Stimulated activated naive CD8-positive, alpha-beta T cell treated with anti-CD3 and anti-CD28 coated beads, Interleukin-15, Interleukin-2, amounts not matched to agents 100 ng/mL and 50 ng/mL, for 24 hours (primary cell): ENCODE data around the gene STARD5.

Experiments
- H3K27ac Mint-ChIP-seq: one replicate; pipeline ENCODE4 v1.8.0; 2021; ENCODE audit warnings: mild to moderate bottlenecking, mixed read lengths
- H3K27me3 Mint-ChIP-seq: one replicate; pipeline ENCODE4 v1.8.0; 2021; ENCODE audit warnings: mixed read lengths
- H3K36me3 Mint-ChIP-seq: one replicate; pipeline ENCODE4 v1.8.0; 2021; ENCODE audit warnings: low read depth, mixed read lengths
- H3K4me1 Mint-ChIP-seq: one replicate; pipeline ENCODE4 v1.8.0; 2021; ENCODE audit warnings: low read depth, mixed read lengths
- H3K4me3 Mint-ChIP-seq: one replicate; pipeline ENCODE4 v1.8.0; 2021; ENCODE audit warnings: mild to moderate bottlenecking, mixed read lengths
- H3K9me3 Mint-ChIP-seq: one replicate; pipeline ENCODE4 v1.8.0; 2021; ENCODE audit warnings: mixed read lengths

Gene STARD5

DNA sequence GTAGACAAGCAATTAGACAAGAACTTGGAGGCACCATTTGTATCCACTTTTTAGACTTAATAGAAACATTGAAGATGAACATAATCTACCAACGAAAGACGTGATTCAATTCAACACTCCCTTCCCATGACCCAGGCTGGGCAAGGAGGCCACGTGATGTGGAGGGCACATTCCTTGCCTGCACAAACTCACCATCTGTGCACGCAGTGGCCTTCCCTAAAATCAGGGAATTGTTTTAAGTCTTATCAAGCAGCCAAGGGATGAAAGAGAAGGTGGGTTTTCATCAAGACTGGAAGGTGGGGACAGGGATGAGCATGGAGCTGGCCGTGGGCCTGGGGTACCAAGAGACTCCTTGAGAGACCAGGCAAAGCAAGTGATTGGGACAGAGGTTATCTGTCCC is 13.5 kb downstream of the STARD5 start:
- Mint-ChIP-seq H3K36me3 (peaks cover 92% of the 10 kb centered on the region), H3K9me3 (peaks cover 3% of the 10 kb centered on the region)

DNA sequence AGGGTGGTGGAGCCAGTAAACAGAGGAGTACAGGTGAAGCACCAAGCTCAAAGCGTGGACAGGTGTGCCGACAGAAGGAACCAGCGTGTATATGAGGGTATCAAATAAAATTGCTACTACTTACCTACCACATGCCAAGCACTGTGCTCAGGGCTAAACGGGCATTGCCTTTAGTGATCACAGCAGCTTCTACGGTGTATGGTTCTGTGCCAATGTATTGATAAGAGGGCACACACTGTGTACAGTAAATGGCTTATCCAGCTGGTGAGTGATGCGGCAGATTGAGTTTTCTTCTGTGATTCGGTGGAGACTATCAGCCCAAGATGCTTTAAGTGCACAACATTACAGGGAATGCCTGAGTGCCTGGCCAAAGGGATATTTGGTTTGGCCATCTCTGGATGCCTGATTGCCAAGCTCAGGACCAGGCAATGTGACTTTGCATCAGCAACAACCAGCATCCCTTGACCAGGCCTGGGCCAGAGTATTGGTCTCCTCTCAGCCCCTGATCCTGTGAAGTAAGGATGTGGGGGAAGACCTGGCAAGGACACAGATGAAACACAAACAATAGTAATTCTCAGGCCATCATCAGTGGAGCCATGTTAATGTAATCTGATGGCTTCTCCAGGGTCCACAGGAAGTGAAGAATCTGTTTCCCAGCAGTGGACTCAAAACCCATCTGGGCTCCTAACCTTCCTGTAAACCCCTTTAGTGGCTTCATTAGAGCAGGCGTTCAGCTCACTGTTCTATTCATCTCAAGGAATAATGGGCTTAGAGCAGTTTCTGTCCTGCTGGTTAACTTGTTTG is 14.1 kb downstream of the STARD5 start:
- Mint-ChIP-seq H3K27me3 (no peaks in the 10 kb centered on the region), H3K9me3 (peaks cover 3% of the 10 kb centered on the region), H3K36me3 (peaks cover 94% of the 10 kb centered on the region), H3K4me1 (peaks cover 86% of the 10 kb centered on the region), H3K27ac (peak overlapping the region; percentile 32), H3K4me3 (no peak overlapping the region)

More for the DNA sequence above, 13.5 kb downstream of the STARD5 start:
- peaks cover 86% of the 10 kb centered on the region for H3K4me1 Mint-ChIP-seq
- H3K27ac Mint-ChIP-seq, result peak overlapping the region; percentile 18
- H3K4me3 Mint-ChIP-seq, result no peak overlapping the region
- H3K27me3 Mint-ChIP-seq, result no peaks in the 10 kb centered on the region

DNA sequence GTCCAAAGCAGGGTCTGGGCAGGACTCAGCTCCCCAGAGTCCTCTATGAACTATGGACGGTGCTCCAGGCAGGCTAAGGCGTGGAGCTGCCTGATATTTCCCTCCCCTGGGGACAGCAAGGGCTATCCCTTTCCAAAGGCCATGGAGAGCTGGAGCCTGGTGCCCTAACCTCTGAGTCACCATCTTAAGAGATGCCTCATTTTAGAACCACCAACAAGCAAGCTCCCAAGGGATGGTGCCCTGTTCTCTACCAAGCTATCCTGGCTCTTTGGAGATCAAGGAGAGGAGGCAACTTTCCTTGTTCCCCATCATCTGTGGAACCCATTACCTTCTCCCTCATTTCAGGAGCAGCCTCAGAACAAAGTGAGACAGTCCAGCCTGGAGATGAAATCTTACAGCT is 15.7 kb downstream of the STARD5 start:
- H3K27me3 Mint-ChIP-seq, result no peaks in the 10 kb centered on the region
- H3K27ac Mint-ChIP-seq, result peak overlapping the region; percentile 71
- peaks cover 91% of the 10 kb centered on the region for H3K4me1 Mint-ChIP-seq
- H3K36me3 Mint-ChIP-seq, result peaks cover 100% of the 10 kb centered on the region
- H3K4me3 Mint-ChIP-seq, result no peak overlapping the region
- peaks cover 3% of the 10 kb centered on the region for H3K9me3 Mint-ChIP-seq

DNA sequence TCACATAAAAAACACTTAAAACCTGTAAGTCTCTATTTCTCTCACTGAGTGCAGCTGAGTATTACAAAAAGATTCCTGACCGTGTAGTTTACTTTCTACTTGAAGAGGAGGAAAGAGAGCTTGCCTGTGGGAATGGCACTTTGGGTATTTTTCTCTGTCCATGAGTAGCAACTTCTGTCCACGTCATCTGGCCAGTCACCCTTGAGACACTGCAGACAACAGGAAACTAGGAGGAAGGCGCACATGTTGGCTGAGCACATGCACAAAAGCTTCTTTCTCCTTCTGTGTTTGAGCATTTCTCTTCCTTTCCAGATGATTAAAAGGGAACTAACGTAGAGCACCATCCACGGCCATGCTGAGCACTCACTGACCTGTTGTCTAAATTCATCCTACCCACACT is 19.7 kb downstream of the STARD5 start:
- Mint-ChIP-seq H3K4me1 (peaks cover 87% of the 10 kb centered on the region), H3K4me3 (peak overlapping the region; percentile 99), H3K36me3 (peaks cover 100% of the 10 kb centered on the region), H3K27me3 (no peaks in the 10 kb centered on the region), H3K27ac (peak overlapping the region; percentile 98), H3K9me3 (peaks cover 1% of the 10 kb centered on the region)

DNA sequence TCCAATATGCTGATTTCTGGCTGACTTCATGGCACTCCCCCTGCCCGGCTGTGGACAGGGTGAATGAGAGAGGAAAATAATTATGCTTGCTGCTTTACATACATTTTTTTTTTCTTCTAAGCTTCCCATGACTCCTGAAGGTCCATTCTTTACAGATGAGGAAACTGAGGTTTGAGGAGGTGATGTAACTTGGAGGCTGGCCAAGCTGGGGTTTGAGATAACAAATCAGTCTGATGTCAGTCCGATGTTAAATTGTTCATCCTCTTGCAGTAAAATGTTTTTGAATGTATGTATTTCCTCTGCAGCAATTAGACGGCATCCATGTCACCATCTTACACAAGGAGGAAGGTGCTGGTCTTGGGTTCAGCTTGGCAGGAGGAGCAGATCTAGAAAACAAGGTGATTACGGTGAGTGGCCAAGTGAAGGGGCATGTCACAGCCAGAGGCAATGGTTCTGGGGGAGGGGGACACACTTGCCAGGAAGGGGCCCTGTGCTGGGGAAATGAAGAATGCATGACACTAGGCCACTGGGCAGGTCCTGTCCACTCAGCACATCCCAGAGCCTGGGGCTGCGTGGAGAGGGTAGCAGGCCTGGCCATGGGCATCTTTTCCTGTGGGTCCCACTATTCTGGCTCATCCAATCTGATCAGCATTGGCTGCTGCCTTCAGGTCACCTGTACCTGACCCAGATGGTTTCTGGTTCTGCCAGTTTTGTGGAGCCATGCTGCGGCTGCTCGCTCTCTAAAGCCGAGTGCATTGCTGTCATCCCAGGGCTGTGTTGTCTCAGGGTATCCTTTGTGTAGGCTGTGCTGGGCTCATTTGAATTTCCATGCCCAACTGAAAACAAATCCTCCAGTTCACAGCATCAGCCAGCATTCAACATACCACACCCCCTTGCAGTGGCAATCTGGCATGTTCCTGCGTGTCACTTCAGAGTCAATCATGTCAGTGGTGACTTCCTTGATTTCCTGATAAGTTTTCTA is 20.4 kb downstream of the STARD5 start:
- Mint-ChIP-seq H3K4me1 (peaks cover 89% of the 10 kb centered on the region), H3K9me3 (no peaks in the 10 kb centered on the region), H3K27ac (peak overlapping the region; percentile 98), H3K4me3 (peak overlapping the region; percentile 99), H3K27me3 (no peaks in the 10 kb centered on the region), H3K36me3 (peaks cover 96% of the 10 kb centered on the region)

DNA sequence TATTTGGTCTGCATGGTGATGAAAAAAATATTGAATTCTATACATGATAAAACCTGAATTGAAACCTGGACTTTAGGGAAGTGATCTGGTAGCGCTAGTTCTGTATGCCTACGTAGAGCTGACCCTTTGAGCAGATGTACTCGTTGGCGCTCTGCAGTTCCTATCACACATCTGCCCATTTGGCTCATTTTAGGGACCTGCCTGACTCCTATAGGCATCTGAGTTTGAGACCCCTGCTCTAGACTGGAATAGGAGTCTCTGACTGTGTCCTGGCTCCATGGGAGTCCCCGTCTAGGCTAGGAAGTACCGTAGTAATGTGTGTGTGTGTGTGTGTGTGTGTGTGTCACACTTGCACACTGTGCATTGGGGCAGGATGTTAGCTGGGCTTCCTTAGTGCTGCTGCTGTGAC is 21.2 kb downstream of the STARD5 start:
- Mint-ChIP-seq H3K27me3 (no peaks in the 10 kb centered on the region), H3K4me3 (peak overlapping the region; percentile 99), H3K4me1 (peaks cover 91% of the 10 kb centered on the region), H3K36me3 (peaks cover 87% of the 10 kb centered on the region), H3K27ac (peak overlapping the region; percentile 98), H3K9me3 (no peaks in the 10 kb centered on the region)

DNA sequence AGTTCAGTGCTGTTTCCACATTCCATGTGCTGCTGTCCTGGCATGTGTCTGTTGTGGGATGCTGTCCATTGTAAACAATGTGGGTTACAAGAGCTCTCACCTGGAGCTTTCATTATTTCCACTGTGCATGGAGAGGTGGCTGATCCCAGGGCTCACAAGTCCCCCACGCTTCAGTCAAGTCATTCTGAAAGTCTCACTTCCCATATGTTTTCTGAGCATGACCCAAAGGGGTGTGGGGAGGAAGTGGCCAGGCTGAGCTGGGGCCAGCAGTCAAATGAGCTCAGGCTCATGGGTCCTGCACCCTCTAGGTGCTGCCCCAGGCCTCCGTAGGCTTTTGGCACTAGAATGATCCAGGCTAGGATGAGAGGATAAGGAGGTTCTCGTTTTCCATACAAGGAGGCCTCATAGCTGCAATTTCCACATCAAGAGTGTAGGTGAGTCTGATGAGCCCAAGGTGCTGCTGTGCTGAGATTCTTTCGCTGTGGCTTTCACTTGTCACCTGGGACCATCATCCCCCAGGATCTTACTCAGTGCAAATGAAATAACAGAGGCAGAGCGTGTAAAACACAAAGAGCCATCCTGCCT is 22.0 kb downstream of the STARD5 start:
- peak overlapping the region; percentile 98 for H3K27ac Mint-ChIP-seq
- H3K36me3 Mint-ChIP-seq, result peaks cover 87% of the 10 kb centered on the region
- H3K27me3 Mint-ChIP-seq, result no peaks in the 10 kb centered on the region
- H3K9me3 Mint-ChIP-seq, result no peaks in the 10 kb centered on the region
- H3K4me3 Mint-ChIP-seq, result peak overlapping the region; percentile 99
- H3K4me1 Mint-ChIP-seq, result peaks cover 91% of the 10 kb centered on the region

DNA sequence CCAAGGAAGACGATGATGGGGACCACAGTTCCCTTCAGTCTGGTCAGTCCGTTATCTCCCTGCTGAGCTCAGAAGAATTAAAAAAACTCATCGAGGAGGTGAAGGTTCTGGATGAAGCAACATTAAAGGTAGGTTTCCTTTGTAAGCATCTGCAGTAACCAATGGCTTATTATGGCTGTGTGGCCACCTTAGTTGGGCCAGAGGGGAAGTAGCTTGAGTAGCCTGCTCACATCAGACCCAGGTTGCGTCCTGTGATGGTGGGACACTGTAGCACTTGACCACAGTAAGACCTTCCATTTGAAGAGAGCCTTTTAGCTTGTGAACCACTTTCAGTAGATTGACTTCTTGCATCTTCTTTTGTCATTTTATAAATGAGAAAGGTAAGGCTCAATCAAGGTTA is 22.6 kb downstream of the STARD5 start:
- Mint-ChIP-seq H3K36me3 (peaks cover 84% of the 10 kb centered on the region), H3K9me3 (no peaks in the 10 kb centered on the region), H3K4me3 (peak overlapping the region; percentile 99), H3K27me3 (no peaks in the 10 kb centered on the region), H3K4me1 (peaks cover 92% of the 10 kb centered on the region), H3K27ac (peak overlapping the region; percentile 98)

DNA sequence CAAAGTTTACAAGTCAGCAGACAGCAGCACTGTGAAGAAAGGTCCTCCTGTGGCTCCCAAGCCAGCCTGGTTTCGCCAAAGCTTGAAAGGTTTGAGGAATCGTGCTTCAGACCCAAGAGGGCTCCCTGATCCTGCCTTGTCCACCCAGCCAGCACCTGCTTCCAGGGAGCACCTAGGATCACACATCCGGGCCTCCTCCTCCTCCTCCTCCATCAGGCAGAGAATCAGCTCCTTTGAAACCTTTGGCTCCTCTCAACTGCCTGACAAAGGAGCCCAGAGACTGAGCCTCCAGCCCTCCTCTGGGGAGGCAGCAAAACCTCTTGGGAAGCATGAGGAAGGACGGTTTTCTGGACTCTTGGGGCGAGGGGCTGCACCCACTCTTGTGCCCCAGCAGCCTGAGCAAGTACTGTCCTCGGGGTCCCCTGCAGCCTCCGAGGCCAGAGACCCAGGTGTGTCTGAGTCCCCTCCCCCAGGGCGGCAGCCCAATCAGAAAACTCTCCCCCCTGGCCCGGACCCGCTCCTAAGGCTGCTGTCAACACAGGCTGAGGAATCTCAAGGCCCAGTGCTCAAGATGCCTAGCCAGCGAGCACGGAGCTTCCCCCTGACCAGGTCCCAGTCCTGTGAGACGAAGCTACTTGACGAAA is 24.2 kb downstream of the STARD5 start:
- Mint-ChIP-seq H3K27me3 (no peaks in the 10 kb centered on the region), H3K4me1 (peaks cover 92% of the 10 kb centered on the region)

DNA sequence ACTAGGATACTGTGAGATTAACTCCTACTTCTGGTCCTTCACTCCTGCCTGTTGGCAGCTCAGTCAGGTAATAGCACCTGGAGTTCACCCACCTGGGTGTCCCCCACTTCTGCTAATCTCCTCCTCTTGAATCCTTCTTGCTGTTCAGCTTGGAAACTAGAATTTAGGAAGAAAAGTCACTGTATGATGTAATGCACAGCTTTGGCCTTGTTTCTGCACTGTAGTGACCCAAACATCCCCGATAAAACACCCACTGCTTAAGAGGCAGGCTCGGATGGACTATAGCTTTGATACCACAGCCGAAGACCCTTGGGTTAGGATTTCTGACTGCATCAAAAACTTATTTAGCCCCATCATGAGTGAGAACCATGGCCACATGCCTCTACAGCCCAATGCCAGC is 24.8 kb downstream of the STARD5 start:
- H3K27me3 Mint-ChIP-seq, result no peaks in the 10 kb centered on the region
- H3K27ac Mint-ChIP-seq, result peak overlapping the region; percentile 98
- peaks cover 62% of the 10 kb centered on the region for H3K36me3 Mint-ChIP-seq
- H3K4me3 Mint-ChIP-seq, result peak overlapping the region; percentile 99
- H3K9me3 Mint-ChIP-seq, result no peaks in the 10 kb centered on the region
- H3K4me1 Mint-ChIP-seq, result peaks cover 92% of the 10 kb centered on the region

More for the DNA sequence above, 24.2 kb downstream of the STARD5 start:
- H3K4me3 Mint-ChIP-seq, result peak overlapping the region; percentile 99
- H3K9me3 Mint-ChIP-seq, result no peaks in the 10 kb centered on the region
- H3K27ac Mint-ChIP-seq, result peak overlapping the region; percentile 98
- peaks cover 68% of the 10 kb centered on the region for H3K36me3 Mint-ChIP-seq

DNA sequence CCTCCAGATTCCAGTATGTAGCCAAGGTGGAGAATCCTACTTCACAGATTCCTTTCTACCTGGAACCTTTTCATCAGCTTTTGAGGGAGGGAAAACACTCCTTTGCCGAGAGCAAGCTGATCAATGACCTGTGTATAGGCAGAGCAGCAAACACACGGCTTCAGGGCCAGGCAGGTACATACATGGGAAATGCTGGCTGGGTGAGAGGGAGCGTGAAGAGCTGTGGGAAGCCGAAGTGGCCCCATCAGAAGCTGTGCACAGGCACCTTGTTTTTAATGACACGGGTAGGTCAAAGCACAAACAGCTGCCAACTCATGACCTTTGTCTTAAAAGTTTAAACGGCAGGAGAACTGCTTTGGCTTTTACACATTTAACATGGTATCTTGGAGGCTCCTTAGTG is 25.3 kb downstream of the STARD5 start:
- H3K27me3 Mint-ChIP-seq, result no peaks in the 10 kb centered on the region
- peak overlapping the region; percentile 98 for H3K27ac Mint-ChIP-seq
- H3K36me3 Mint-ChIP-seq, result peaks cover 57% of the 10 kb centered on the region
- H3K4me3 Mint-ChIP-seq, result peak overlapping the region; percentile 99
- peaks cover 92% of the 10 kb centered on the region for H3K4me1 Mint-ChIP-seq
- H3K9me3 Mint-ChIP-seq, result no peaks in the 10 kb centered on the region

DNA sequence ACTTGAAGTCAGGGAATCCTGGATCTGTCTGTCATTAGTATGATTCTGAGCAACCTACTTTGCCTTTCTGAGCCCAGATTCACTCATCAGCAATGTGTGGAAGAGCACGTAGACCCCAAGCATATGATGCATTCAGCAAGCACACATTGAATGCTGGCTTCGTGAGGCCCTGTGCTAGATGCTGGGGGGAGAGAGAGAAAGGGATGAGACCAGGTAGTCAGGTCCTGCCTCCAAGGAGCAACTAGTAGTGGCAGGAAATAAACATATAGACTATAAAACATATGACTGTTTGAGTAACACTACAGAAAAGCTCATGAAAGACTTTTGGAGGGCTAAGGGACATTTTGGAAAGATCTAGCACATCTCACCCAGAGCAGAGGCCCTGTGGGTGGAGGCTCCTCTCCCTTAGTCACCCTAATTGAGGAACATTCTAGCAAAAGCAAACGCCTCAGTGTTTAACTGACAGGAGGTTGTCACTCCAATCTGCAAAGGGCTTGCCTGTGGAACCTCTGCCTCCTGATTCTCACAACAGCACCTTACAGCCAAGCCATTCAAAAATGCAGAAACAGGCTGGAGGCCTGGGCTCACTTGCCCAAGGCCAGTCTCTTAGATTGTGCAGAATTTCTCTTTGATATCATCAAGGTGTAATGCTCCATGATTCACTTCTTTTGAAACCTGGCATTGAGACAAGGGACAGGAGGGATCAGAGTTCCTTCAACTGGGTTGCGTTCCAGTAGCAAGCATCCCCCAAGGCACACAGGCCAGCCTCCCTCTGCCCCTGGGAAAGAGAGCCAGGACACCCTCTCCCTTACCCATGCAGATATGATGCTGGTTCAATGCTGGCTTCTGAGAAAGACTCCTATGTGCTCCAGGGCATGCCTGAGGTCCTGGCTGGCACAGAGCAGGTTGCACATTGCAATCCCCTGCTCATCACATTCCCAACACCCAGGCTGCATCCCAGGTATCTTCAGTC is 26.1 kb downstream of the STARD5 start:
- no peaks in the 10 kb centered on the region for H3K9me3 Mint-ChIP-seq
- H3K4me3 Mint-ChIP-seq, result peak overlapping the region; percentile 99
- no peaks in the 10 kb centered on the region for H3K27me3 Mint-ChIP-seq
- H3K36me3 Mint-ChIP-seq, result peaks cover 49% of the 10 kb centered on the region
- H3K27ac Mint-ChIP-seq, result peak overlapping the region; percentile 98
- H3K4me1 Mint-ChIP-seq, result peaks cover 92% of the 10 kb centered on the region

DNA sequence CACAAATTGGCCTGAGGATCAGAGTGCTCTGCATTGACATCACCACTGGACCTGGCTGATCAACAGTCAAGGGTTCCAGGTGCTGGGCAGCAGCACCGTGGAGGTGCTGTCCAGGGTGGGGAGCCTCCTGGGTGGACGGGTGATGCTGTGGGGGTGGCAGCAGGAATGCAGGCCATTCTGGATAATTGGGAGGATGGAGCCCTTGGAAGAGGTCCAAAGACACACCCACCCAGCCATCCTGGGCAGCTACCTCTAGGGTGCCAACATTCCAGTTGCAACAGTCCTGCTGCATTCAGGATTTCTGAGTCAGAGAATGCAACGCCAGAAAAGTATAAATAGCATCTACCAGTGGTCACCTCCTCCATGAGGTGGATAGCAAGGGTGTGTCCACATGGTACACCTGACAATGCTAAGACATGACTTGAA is 26.8 kb downstream of the STARD5 start:
- Mint-ChIP-seq H3K27me3 (no peaks in the 10 kb centered on the region), H3K4me3 (peak overlapping the region; percentile 99), H3K9me3 (no peaks in the 10 kb centered on the region), H3K36me3 (peaks cover 42% of the 10 kb centered on the region), H3K4me1 (peaks cover 92% of the 10 kb centered on the region), H3K27ac (peak overlapping the region; percentile 98)
